Measurements from ENCODE around the gene RAI1. TPM values are rescaled to one million over a fixed set of nuclear protein-coding genes. Genes with fewer than 3 reads are reported as not detected.

The RAI1 gene
- total RNA-seq, 1 donor from 2014 or later = 38.1 TPM

DNA sequence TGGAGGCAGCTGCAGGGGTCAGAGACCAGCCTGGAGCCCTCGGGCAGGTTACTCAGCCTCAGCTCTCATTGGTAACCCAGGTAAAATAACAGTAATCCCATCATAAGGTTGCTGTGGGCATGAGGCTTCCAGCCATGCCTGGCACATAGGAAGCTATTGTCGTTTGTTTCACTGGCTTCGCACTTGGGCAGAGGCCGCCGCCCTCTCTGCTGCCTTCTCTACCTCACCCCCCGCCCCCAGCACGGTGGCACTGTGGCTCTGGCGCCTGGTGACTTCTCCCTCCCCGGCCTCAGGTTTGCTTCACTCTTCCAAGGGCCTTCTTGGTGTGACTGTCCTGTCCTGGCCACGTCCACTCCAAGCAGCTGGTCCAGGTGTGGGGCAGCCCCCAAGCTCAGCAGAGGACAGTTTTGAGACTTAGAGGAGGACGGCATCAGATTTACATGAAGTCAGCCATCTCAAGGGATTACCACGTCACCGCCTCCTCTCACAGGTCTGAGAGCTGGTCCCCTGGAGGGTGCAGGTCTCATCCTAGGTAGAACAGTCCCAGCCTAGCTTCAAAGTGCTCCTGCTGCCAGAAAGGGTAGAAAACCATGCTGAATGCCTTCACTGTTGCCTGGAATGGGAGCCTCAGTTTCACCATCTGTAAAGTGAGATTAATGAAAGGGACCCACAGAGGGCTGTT, 120.7 kb downstream of the RAI1 start:
- intact Hi-C loops (cut with DNase I) = no loop called here
- H3K27ac ChIP-seq = no peak overlapping the region
- H3K9me3 ChIP-seq = no peaks in the 10 kb centered on the region
- no peaks in the 10 kb centered on the region for H3K4me1 ChIP-seq
- no peak for DNase-seq
- H3K4me3 ChIP-seq = no peak overlapping the region
- TF ChIP-seq, protein P1, sequence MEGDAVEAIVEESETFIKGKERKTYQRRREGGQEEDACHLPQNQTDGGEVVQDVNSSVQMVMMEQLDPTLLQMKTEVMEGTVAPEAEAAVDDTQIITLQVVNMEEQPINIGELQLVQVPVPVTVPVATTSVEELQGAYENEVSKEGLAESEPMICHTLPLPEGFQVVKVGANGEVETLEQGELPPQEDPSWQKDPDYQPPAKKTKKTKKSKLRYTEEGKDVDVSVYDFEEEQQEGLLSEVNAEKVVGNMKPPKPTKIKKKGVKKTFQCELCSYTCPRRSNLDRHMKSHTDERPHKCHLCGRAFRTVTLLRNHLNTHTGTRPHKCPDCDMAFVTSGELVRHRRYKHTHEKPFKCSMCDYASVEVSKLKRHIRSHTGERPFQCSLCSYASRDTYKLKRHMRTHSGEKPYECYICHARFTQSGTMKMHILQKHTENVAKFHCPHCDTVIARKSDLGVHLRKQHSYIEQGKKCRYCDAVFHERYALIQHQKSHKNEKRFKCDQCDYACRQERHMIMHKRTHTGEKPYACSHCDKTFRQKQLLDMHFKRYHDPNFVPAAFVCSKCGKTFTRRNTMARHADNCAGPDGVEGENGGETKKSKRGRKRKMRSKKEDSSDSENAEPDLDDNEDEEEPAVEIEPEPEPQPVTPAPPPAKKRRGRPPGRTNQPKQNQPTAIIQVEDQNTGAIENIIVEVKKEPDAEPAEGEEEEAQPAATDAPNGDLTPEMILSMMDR (IDR thresholded peaks at IDR 0.05) = no peak
- no peak for ATAC-seq
- H3K36me3 ChIP-seq = peaks cover 32% of the 10 kb centered on the region
- no peaks in the 10 kb centered on the region for H3K27me3 ChIP-seq

DNA sequence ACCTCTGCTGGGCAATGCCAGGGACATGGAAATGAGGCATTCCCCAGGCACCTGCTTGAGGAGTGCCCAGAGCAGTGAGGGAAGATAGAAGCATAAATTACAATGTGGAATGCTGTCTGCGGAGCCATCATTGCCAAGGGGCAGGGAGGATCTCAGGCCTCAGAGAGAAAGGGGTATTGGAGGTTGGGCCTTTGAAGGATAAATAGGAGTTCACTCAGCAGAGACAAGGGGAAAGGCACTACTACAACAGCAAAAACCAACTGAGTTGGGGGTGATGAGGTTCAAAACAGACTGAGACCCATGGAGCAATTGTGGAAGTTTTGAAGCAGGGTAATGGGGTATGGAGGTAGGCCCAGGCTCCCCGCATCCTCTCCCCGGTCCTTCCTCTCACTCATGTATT, 122.7 kb downstream of the RAI1 start:
- intact Hi-C loops (cut with DNase I) = no loop called here
- no peak overlapping the region for H3K27ac ChIP-seq
- TF ChIP-seq, protein P1 (IDR thresholded peaks at IDR 0.05) = no peak
- no peaks in the 10 kb centered on the region for H3K9me3 ChIP-seq
- H3K4me3 ChIP-seq = no peak overlapping the region
- DNase-seq = no peak
- no peaks in the 10 kb centered on the region for H3K27me3 ChIP-seq
- no peaks in the 10 kb centered on the region for H3K4me1 ChIP-seq
- peaks cover 16% of the 10 kb centered on the region for H3K36me3 ChIP-seq
- no peak for ATAC-seq

DNA sequence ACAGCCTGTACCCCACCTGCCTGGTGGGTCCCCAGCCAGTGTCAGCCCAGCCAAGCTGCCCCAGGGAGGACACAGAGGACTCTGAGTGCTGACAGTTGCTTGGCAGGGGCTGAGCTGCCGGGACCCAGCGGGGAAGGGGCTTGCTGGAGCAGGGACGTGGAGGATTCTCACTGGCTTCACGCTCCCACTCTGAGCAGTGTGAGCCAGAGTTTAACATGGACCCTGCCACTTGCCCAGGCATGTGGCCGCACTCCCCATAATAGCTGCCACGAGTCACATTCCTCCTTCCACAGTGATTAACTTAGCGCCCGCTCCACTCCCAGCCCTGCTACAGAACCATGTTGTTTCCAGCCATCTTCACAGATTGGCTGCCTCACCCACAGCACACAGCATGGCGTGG, 124.3 kb downstream of the RAI1 start:
- Histone ChIP-seq H3K36me3 (peaks cover 16% of the 10 kb centered on the region), H3K27ac (no peak overlapping the region), H3K4me3 (no peak overlapping the region), H3K9me3 (no peaks in the 10 kb centered on the region), H3K4me1 (no peaks in the 10 kb centered on the region), H3K27me3 (no peaks in the 10 kb centered on the region)
- DNase-seq = no peak
- intact Hi-C loops (cut with DNase I) = no loop called here
- TF ChIP-seq, protein P1 (IDR thresholded peaks at IDR 0.05) = no peak
- ATAC-seq = no peak

DNA sequence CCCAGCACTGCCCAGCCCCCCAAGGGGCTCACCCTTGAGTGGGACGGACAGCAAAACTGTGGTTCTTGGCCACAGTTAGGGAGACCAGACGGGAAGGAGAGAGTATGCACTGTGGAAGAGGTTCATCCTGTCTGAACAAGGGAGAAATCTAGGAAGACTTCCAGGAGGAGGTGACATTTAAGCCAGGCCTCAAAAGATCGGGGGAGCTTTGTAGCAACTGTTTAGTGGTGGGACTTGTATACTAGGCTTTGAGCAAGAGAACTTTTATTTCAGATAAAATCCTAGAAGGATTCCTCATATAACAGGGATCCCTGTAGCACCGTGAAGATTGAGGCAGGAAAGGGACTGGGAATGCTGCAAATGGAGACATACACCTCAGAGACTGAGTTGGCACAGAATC, 124.8 kb downstream of the RAI1 start:
- Histone ChIP-seq H3K36me3 (peaks cover 16% of the 10 kb centered on the region), H3K9me3 (no peaks in the 10 kb centered on the region), H3K4me1 (no peaks in the 10 kb centered on the region), H3K4me3 (no peak overlapping the region), H3K27ac (no peak overlapping the region), H3K27me3 (no peaks in the 10 kb centered on the region)
- no peak for DNase-seq
- no peak for ATAC-seq
- intact Hi-C loops (cut with DNase I) = no loop called here
- TF ChIP-seq, protein P1 (IDR thresholded peaks at IDR 0.05) = no peak

DNA sequence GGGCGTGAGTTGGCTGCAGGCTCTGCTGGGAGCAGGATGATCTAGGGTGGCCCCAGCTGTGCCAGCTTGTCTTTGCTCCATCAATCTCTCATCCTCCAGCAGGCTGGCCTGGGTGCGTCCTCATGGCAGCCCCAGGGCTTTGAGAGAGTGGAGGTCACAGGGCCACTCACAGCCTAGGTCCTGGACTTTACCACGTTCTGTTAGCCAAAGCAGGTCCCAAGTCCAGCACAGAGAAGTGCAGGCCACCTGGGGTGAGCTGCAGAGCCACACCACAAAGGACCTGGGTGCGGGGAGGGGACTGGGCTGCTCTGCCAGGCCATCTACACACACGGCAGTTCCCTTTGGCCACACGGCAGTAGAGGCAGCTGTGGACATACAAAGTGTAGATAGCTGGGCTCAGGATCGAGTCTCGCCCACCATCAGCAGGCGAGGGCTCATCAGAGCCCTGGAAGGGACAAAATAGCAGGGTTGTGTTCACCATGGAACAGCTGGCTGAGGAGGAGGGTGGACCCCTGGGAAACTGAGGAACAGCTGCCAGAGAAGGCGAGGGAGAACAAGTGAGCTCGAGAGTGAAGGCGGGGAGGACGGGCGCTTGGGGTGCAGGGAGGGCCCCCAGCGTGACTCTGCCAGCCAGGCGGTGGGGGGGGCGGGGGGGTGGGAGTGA, 125.5 kb downstream of the RAI1 start:
- TF ChIP-seq, protein P1 (IDR thresholded peaks at IDR 0.05) = no peak
- ATAC-seq = no peak
- peaks cover 16% of the 10 kb centered on the region for H3K36me3 ChIP-seq
- H3K27ac ChIP-seq = no peak overlapping the region
- no peak overlapping the region for H3K4me3 ChIP-seq
- no peak for DNase-seq
- no peaks in the 10 kb centered on the region for H3K27me3 ChIP-seq
- intact Hi-C loops (cut with DNase I) = no loop called here
- H3K4me1 ChIP-seq = peaks cover 1% of the 10 kb centered on the region
- H3K9me3 ChIP-seq = no peaks in the 10 kb centered on the region
